OCI-LY3 (cell line): ENCODE results near the gene ARL2BP.

Experiments used
- EZH2phosphoT487 ChIP-seq: fragments of 200-600 bp; shearing (Covaris generic); IDR thresholded peaks from 2 replicates; pipeline ENCODE4 v1.6.1; 2018; ENCODE audit warnings: antibody characterized with exemption, mixed run types, low read depth
- TF ChIP-seq, protein P1 (sequence below): fragments of 200-600, 300-600 bp; sonication (generic); IDR thresholded peaks from 2 replicates; pipeline ENCODE4 v1.5.1; 2014; ENCODE audit warnings: antibody characterized with exemption, low read length, low read depth

DNA sequence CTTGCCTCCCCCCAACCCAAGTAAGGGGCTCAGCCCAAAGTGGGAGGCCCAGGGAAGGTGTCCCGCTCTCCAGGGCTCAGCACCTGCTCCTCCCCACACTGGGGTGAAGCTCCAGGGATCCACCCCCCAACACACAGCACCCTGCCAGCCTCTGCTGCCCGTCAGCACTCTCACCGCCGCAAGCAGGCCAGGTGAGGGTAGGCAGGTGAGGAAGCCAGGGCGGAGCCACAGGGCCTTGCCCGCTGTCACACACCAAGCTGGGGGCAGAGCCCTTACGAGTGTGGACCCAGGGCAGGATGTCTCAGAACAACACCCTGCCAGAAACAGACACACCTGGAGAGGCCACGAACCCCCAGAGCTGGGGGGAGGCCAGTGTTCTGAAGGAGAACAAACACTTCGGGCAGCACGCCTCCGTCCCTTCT lies 19.9 kb downstream of the ARL2BP start:
- TF ChIP-seq, protein P1, sequence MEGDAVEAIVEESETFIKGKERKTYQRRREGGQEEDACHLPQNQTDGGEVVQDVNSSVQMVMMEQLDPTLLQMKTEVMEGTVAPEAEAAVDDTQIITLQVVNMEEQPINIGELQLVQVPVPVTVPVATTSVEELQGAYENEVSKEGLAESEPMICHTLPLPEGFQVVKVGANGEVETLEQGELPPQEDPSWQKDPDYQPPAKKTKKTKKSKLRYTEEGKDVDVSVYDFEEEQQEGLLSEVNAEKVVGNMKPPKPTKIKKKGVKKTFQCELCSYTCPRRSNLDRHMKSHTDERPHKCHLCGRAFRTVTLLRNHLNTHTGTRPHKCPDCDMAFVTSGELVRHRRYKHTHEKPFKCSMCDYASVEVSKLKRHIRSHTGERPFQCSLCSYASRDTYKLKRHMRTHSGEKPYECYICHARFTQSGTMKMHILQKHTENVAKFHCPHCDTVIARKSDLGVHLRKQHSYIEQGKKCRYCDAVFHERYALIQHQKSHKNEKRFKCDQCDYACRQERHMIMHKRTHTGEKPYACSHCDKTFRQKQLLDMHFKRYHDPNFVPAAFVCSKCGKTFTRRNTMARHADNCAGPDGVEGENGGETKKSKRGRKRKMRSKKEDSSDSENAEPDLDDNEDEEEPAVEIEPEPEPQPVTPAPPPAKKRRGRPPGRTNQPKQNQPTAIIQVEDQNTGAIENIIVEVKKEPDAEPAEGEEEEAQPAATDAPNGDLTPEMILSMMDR: no peak
- no peak for TF ChIP-seq EZH2phosphoT487
